ENCODE results near the gene NEUROG2.
"Not testable (repeated sequence)": the region's sequence is repeated elsewhere in the genome, so short reads cannot be mapped to it uniquely, and the experiment has no call there.

Gene NEUROG2

DNA sequence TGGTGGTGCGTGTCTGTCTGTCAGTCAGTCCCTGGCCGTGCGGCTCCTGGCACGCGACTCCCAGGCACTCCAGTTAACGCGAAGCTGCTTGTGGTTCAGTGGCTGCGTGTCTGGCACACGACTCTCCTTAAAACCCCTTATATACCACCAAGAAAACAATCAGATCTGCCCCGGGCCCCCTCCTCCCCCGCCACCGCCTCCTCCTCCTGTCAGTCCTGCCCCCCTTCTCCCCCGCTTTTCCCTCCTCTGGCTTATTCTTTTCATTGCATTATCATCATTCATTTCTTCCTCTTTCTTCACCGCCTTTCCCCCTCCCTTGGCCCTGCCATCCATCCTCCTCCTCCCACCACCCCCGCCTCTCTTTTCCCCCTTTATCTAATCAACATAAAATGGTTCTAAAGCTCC, at the start of gene NEUROG2:
Gene NEUROG2 (minus strand): TSS at position 115 of the 405 bp plus-strand sequence. CDS start 705 bp downstream, outside the sequence.
- Mint-ChIP-seq H3K4me1 (peaks cover 57% of the 10 kb centered on the region), H3K36me3 (no peaks in the 10 kb centered on the region), H3K27ac (peak within 1 kb of the TSS; percentile 72), H3K4me3 (peak within 1 kb of the TSS; percentile 90), H3K27me3 (peaks cover 96% of the 10 kb centered on the region), H3K9me3 (peaks cover 3% of the 10 kb centered on the region)
- ATAC-seq = peak; percentile 24

GRCh38 chr4:112564706-112565270, 48.8 kb upstream of the NEUROG2 start:
- Mint-ChIP-seq H3K27me3 (no peaks in the 10 kb centered on the region), H3K36me3 (peaks cover 32% of the 10 kb centered on the region), H3K4me1 (peaks cover 13% of the 10 kb centered on the region), H3K4me3 (no peak overlapping the region), H3K27ac (no peak overlapping the region), H3K9me3 (no peaks in the 10 kb centered on the region)
- no peak for ATAC-seq

DNA sequence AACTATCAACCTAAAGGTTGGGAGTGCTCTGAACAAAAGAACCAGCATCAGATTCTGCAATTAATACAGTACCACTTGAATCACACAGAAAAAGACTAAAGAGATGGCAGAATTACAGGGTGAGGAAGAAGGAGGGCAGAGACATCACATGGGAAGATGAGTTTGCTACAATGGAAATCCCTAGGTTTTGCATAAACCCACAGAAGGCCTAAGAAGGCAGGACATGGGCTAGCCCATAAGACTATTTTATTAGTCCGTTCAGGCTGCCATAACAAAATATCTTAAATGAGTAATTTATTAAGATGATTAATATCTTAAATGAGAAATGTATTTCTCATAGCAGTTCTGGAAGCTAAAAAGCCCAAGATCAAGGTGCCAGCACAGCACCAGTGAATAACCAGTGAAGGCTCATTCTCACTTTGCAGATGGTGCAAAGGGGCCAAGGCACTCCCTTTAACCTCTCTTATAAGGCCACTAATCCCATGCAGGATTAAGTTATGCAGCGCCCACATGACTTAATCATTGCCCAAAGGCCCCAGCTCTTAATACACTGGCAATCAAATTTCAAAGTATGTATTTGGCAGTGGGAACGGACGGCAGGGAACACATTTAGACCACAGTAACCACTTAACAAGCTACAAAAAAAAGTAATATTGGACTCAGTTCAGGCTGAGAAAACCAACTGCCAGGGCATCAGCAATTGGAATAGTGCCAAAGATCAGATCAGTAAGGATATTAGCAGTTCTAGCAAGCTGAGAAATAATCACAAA, 47.6 kb upstream of the NEUROG2 start:
- peaks cover 18% of the 10 kb centered on the region for H3K4me1 Mint-ChIP-seq
- no peak for ATAC-seq
- H3K4me3 Mint-ChIP-seq = no peak overlapping the region

GRCh38 chr4:112562254-112562879, 46.4 kb upstream of the NEUROG2 start:
- H3K27me3 Mint-ChIP-seq = no peaks in the 10 kb centered on the region
- peaks cover 26% of the 10 kb centered on the region for H3K36me3 Mint-ChIP-seq
- H3K4me3 Mint-ChIP-seq = no peak overlapping the region
- no peak overlapping the region for H3K27ac Mint-ChIP-seq
- no peak for ATAC-seq
- no peaks in the 10 kb centered on the region for H3K9me3 Mint-ChIP-seq
- peaks cover 18% of the 10 kb centered on the region for H3K4me1 Mint-ChIP-seq

More for the DNA sequence above, 47.6 kb upstream of the NEUROG2 start:
- H3K27ac Mint-ChIP-seq = no peak overlapping the region
- H3K9me3 Mint-ChIP-seq = no peaks in the 10 kb centered on the region
- H3K36me3 Mint-ChIP-seq = peaks cover 36% of the 10 kb centered on the region
- no peaks in the 10 kb centered on the region for H3K27me3 Mint-ChIP-seq

DNA sequence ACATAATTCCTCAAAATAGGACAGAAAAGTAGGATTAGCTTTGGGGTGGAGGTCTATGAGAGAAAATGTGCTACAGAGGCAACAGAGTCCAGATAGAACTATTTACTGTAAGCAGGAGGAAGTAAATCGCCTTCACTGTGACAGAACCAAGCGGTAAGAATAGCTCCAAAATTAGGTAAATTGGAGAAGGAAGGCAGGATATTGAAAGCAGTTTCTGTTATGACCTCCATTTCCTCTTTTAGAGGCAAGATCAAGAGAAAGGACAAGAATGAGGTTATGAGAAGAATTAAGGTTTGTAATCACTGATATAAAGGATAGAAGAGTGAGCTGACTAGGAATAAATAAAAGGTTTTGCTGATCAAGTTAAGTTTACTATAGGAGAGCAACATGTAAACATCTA, 44.1 kb upstream of the NEUROG2 start:
- H3K36me3 Mint-ChIP-seq = peaks cover 25% of the 10 kb centered on the region
- peak overlapping the region; percentile 10 for H3K27ac Mint-ChIP-seq
- ATAC-seq = no peak
- H3K27me3 Mint-ChIP-seq = no peaks in the 10 kb centered on the region
- peaks cover 18% of the 10 kb centered on the region for H3K4me1 Mint-ChIP-seq
- no peaks in the 10 kb centered on the region for H3K9me3 Mint-ChIP-seq
- no peak overlapping the region for H3K4me3 Mint-ChIP-seq

- no peaks in the 10 kb centered on the region for H3K9me3 Mint-ChIP-seq
- H3K27ac Mint-ChIP-seq = no peak overlapping the region
- no peaks in the 10 kb centered on the region for H3K27me3 Mint-ChIP-seq
- no peak overlapping the region for H3K4me3 Mint-ChIP-seq
- peaks cover 27% of the 10 kb centered on the region for H3K36me3 Mint-ChIP-seq
- no peak for ATAC-seq
- H3K4me1 Mint-ChIP-seq = peaks cover 18% of the 10 kb centered on the region
These were observed 43.1 kb upstream of the NEUROG2 start for GRCh38 chr4:112559053-112559452.

GRCh38 chr4:112557676-112558411, 41.9 kb upstream of the NEUROG2 start:
- no peak for ATAC-seq
- Mint-ChIP-seq H3K27me3 (no peaks in the 10 kb centered on the region), H3K27ac (no peak overlapping the region), H3K9me3 (no peaks in the 10 kb centered on the region), H3K4me1 (peaks cover 12% of the 10 kb centered on the region), H3K4me3 (no peak overlapping the region), H3K36me3 (peaks cover 21% of the 10 kb centered on the region)

- H3K4me3 Mint-ChIP-seq, ATAC-seq, H3K4me1 Mint-ChIP-seq, H3K36me3 Mint-ChIP-seq, H3K27ac Mint-ChIP-seq, H3K27me3 Mint-ChIP-seq, H3K9me3 Mint-ChIP-seq: not testable (repeated sequence)
These were observed 38.3 kb upstream of the NEUROG2 start for GRCh38 chr4:112554271-112554670.

- Mint-ChIP-seq H3K4me3 (no peak overlapping the region), H3K27me3 (no peaks in the 10 kb centered on the region), H3K27ac (no peak overlapping the region)
These were observed 36.7 kb upstream of the NEUROG2 start for GRCh38 chr4:112552668-112553067.

GRCh38 chr4:112550728-112551127, 34.7 kb upstream of the NEUROG2 start:
- H3K9me3 Mint-ChIP-seq = no peaks in the 10 kb centered on the region
- H3K27me3 Mint-ChIP-seq = no peaks in the 10 kb centered on the region
- H3K4me3 Mint-ChIP-seq = no peak overlapping the region
- no peaks in the 10 kb centered on the region for H3K4me1 Mint-ChIP-seq
- H3K36me3 Mint-ChIP-seq = peaks cover 9% of the 10 kb centered on the region
- ATAC-seq = no peak
- H3K27ac Mint-ChIP-seq = no peak overlapping the region

More at GRCh38 chr4:112552668-112553067, 36.7 kb upstream of the NEUROG2 start:
- Mint-ChIP-seq H3K9me3 (no peaks in the 10 kb centered on the region), H3K4me1 (no peaks in the 10 kb centered on the region), H3K36me3 (peaks cover 6% of the 10 kb centered on the region)
- ATAC-seq = no peak

DNA sequence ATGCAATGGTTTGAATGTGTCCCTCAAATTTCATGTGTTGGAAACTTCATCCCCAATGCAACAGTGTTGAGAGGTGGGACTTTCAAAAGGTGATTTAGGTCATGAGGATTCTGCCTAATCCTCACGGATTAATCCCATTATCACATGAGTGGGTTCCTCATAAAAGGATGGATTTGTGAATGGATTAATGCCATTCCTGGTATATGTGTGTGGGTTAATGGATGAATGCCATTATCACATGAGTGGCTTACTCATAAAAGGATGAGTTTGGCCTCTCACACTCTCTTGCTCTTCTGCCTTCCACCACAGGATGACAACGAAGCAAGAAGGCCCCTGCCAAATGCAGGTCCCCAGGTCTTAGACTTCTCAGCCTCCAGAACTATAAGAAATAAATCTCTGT, 30.5 kb upstream of the NEUROG2 start:
- no peaks in the 10 kb centered on the region for H3K9me3 Mint-ChIP-seq
- H3K4me1 Mint-ChIP-seq = no peaks in the 10 kb centered on the region
- no peak overlapping the region for H3K27ac Mint-ChIP-seq
- no peak for ATAC-seq
- H3K36me3 Mint-ChIP-seq = peaks cover 17% of the 10 kb centered on the region
- H3K4me3 Mint-ChIP-seq = no peak overlapping the region
- H3K27me3 Mint-ChIP-seq = no peaks in the 10 kb centered on the region

DNA sequence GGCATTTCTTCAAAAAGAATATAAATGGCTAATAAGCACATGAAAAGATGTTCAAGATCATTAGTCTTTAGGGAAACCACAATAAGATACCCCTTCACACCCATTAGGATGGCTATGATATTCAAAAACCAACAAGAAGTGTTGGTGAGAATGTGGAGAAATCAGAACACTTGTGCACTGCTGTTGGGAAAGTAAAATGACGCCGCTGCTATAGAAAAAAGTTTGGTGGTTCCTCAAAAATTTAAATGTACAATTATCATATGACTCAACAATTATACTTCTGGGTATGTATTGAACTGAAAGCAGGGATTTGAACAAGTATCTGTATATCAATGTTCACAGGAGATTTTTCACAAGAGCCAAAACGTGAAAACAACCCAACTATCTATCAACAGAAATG, 29.4 kb upstream of the NEUROG2 start:
- Mint-ChIP-seq H3K27me3 (no peaks in the 10 kb centered on the region), H3K4me3 (no peak overlapping the region), H3K4me1 (no peaks in the 10 kb centered on the region), H3K9me3 (no peaks in the 10 kb centered on the region), H3K27ac (no peak overlapping the region), H3K36me3 (peaks cover 17% of the 10 kb centered on the region)
- ATAC-seq = no peak

GRCh38 chr4:112540695-112541094, 24.7 kb upstream of the NEUROG2 start:
- no peaks in the 10 kb centered on the region for H3K9me3 Mint-ChIP-seq
- H3K4me3 Mint-ChIP-seq = no peak overlapping the region
- H3K27ac Mint-ChIP-seq = no peak overlapping the region
- no peaks in the 10 kb centered on the region for H3K27me3 Mint-ChIP-seq
- peaks cover 22% of the 10 kb centered on the region for H3K36me3 Mint-ChIP-seq
- ATAC-seq = no peak
- no peaks in the 10 kb centered on the region for H3K4me1 Mint-ChIP-seq

GRCh38 chr4:112536123-112536522, 20.1 kb upstream of the NEUROG2 start:
- no peaks in the 10 kb centered on the region for H3K9me3 Mint-ChIP-seq
- no peaks in the 10 kb centered on the region for H3K4me1 Mint-ChIP-seq
- H3K27ac Mint-ChIP-seq = no peak overlapping the region
- H3K36me3 Mint-ChIP-seq = peaks cover 8% of the 10 kb centered on the region
- H3K4me3 Mint-ChIP-seq = no peak overlapping the region
- H3K27me3 Mint-ChIP-seq = peaks cover 11% of the 10 kb centered on the region
- no peak for ATAC-seq

DNA sequence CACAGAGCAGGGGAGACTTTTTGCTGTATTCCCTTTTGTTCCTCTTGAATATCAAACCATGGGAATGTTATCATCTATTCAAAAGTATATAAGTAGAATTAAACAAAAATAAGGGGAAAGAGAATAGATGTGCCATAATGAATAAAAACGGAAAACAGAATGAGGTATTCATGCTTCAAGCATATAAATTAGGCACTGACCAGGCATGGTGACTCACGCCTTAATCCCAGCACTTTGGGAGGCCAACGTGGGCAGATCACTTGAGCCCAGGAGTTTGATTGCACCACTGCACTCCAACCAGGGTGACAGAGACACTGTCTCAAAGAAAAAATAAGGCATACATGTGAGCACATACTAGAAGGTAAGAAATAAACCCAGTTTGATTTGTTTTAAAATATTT, 16.3 kb upstream of the NEUROG2 start:
- no peaks in the 10 kb centered on the region for H3K36me3 Mint-ChIP-seq
- H3K9me3 Mint-ChIP-seq = no peaks in the 10 kb centered on the region
- no peak overlapping the region for H3K4me3 Mint-ChIP-seq
- H3K27me3 Mint-ChIP-seq = peaks cover 28% of the 10 kb centered on the region
- no peak overlapping the region for H3K27ac Mint-ChIP-seq
- no peaks in the 10 kb centered on the region for H3K4me1 Mint-ChIP-seq
- no peak for ATAC-seq
